ENCODE results near the gene DOCK2.

The DOCK2 gene

GRCh38 chr5:169905017-169905416, 267.9 kb downstream of the DOCK2 start:
- no peak for DNase-seq (ENCODE audit: low spot score)

GRCh38 chr5:169906745-169907649, 269.9 kb downstream of the DOCK2 start:
- no peak for DNase-seq (ENCODE audit: low spot score)

DNA sequence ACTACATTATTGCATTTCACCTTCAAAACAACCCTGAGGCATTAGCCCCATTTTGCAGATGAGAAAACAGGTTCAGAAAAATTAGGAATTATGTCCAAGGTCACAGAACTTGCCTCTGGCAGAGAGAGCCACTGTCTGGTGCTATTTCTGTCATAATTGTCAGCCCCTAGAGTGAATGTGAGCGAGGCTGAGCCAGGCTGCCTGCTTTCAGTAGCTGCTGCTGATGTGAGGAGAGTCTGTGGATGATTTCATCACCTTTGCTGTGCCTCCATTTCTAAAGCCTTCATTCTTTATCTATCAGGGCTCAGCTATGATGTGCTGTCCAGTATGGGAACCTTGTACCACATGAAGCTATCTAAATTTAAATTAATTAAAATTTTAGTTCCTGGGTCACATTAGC, 271.8 kb downstream of the DOCK2 start:
- DNase-seq (ENCODE audit: low spot score): no peak

GRCh38 chr5:169909945-169910344, 272.9 kb downstream of the DOCK2 start:
- no peak for DNase-seq (ENCODE audit: low spot score)

DNA sequence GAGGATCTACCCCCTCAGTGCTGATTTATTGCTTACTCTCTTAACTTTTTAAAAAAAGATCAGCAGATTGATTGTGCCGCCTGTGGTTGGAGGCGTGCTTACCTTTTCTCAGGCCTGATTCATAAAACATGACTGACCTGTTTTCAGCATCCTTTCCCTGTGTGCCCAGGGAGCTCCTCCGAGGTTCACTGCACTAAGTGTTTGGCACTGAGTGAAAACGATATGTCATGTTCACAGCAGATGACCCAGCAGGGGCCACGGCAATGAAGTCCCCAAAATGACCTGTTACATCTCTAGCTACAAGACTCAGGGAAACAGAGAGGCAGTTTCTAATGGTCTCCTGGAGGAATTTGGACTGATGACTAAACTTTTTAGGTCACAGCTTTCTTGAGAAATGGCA, 273.3 kb downstream of the DOCK2 start:
- no peak for DNase-seq (ENCODE audit: low spot score)

GRCh38 chr5:169911448-169912212, 274.6 kb downstream of the DOCK2 start:
- no peak for DNase-seq (ENCODE audit: low spot score)

DNA sequence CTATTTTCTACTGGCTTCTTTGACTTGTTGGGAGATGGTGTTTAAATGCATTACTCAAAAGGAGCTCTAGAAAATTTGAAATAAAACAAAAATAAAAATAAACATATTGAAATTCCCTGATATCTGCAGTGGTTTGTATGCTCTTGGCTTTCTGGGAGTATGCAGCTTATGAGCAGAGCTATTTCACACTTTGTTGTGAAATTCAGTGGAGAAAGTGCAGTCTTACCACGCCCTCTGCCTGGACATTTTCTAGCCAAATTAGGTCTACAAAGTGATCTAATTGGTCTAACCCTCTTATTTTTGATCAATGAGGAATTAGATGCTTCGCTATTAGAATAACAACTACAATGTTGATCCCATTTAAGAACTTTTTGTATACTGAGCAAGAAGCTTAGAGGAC, 276.4 kb downstream of the DOCK2 start:
- DNase-seq (ENCODE audit: low spot score): no peak

- peak; percentile 60 for DNase-seq (ENCODE audit: low spot score)
Measured at GRCh38 chr5:169914766-169915165, 277.7 kb downstream of the DOCK2 start.

- no peak for DNase-seq (ENCODE audit: low spot score)
Measured at GRCh38 chr5:169917500-169917899, 280.4 kb downstream of the DOCK2 start.

- no peak for DNase-seq (ENCODE audit: low spot score)
Measured at GRCh38 chr5:169918228-169918627, 281.2 kb downstream of the DOCK2 start.

- DNase-seq (ENCODE audit: low spot score): no peak
Measured at GRCh38 chr5:169920474-169920873, 283.4 kb downstream of the DOCK2 start.

DNA sequence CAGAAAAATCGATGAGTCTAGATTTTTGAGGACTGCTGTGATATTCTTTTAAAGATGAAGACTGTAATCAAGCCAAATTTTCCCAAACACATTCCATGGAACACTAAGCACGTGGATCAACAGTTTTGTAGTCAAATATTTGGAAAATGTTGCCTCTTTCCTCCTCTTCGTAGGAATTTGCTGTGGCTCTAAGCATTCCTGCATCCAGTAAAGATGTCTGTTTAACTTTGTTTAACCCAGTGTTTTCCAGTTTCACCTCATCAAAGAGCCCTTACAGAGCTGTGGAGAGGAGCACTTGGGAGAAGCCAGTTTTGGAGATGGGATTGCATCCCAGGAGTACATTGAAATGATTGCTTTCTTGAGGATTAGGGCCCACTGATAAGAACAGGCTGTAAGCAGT, 284.3 kb downstream of the DOCK2 start:
- no peak for DNase-seq (ENCODE audit: low spot score)

DNA sequence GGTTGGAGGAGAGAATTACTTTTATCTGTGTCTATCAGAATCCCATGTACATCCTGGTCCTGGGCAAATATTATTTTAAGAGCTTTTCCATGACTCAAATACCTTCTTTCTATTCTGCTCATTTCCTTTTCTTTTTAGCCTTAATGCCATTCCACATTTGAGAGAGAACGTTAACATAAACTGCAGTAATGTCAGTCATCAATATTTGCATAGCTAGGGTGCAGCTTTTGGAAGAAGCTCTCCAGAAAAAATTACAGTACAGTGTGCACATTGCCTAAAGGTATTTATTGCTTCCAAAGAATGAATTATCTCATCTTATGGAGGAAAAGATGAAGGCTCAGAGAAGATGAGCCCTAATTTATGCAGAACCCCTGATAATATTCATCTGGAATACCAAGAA, 284.9 kb downstream of the DOCK2 start:
- no peak for DNase-seq (ENCODE audit: low spot score)

DNA sequence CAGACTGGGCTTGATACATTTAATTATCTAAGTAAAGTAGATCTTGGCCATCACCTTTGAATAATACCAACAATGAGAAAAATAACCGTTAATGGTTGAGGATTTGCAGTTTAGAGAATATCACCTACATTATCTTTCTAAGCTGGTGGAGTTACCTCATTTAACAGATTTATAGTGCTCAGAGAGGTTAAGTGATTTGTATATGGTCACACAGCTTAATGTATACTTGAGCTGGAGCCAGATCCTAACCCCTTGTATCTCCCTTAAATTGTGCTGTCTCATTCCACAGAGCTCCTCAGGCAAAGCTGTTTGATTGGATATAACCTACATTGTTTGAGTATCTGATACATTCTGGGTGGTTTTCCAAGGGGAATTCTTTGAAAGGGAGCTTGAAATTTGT, 285.4 kb downstream of the DOCK2 start:
- no peak for DNase-seq (ENCODE audit: low spot score)

DNA sequence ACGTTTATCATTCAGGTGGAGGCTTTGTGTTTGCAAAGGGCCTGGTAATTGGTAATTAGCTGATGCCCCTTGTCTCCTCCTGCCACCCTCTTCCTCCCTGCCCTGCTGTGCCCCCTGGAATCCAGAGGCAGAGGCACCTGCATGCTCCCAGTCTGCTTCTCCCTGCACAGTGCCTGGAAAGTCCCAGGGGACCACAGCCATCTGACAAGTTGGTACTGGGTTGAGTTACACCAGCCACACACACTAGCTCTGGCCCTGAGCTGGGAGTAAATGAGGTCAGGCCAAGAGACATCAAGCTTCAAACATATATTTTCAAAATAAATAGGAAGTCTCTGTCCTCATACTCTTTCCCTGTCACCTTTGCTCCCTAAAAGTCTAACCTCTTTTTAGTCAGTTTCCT, 286.9 kb downstream of the DOCK2 start:
- DNase-seq (ENCODE audit: low spot score): no peak

DNA sequence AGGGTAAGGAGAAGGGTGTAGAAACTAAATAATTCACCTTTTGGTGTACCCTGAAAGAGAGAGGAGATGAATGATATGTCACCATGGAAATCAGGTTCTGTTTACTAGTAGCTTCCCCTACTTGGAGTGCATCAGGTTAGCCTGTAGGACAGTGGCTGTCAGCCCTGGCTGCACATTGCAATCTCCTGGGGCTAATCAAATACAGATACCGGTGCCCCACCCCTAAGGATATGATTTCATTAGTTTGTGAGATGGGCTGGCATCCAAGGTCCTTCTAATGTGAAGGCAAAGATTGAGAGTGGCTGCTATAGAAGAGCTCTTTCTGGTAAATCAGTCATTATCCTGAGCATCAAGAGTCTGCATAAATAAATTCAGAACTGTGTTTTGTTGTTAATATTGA, 296.1 kb downstream of the DOCK2 start:
- DNase-seq (ENCODE audit: low spot score): no peak

DNA sequence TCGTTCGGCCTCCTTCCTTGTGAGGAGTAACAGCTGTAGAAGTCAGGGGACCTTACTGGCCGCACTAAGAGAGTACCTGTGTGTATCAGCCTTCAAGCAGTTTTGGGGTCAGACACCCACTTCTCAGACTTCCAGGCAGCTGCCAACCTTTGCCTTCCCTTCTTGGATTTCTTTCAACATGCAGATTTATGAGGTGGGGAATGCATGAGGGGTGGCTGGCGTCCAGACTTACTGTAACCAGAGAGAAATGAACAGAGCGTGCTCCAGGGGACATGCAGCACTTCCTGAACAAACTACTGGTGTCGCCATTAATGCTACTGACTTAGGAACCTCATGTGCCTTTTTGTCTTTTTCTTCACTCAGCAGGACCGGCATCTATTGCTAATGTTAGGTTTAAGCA, 296.5 kb downstream of the DOCK2 start:
- DNase-seq (ENCODE audit: low spot score): no peak

DNA sequence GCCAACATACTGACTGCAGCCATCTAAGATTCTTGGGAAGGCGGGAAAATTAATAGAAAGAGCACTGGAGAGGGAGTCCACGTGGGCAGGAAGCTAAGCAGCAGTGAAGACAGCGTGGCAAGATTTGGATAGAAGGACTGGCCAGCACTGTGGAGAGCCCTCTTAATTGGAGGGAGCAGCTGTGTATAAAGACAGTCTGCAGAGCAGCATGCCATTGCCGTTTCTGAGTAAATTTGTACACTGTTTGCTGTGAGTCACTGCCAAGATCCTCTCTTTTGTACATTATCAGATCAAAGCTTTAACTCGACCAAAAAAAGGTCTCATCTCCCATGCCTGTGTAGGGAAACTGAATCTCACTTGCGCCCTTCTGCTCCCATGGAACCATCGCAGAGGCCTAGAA, 297.9 kb downstream of the DOCK2 start:
- DNase-seq (ENCODE audit: low spot score): no peak

GRCh38 chr5:169935762-169936161, 298.7 kb downstream of the DOCK2 start:
- no peak for DNase-seq (ENCODE audit: low spot score)

GRCh38 chr5:169938439-169938838, 301.4 kb downstream of the DOCK2 start:
- no peak for DNase-seq (ENCODE audit: low spot score)

DNA sequence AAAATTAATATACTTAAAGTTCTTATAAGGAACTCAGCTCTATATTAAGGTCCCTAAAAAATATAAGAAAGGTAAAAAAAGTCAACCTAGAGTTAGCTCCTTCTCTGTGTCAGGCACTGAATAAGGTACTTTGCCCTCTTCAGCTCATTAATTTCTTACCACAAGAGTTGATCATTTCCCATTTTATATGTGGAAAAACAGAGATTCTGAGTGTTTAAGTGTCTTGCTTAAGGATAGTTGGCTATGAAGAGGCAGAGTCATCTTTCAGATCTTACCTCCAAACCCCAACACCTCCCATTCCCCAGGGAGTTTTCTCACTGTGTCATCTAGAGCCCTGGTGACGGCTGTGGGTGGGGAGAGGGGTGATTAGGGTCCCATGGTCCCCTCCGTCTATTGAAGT, 302.7 kb downstream of the DOCK2 start:
- DNase-seq (ENCODE audit: low spot score): no peak

GRCh38 chr5:169941542-169941941, 304.5 kb downstream of the DOCK2 start:
- no peak for DNase-seq (ENCODE audit: low spot score)

- DNase-seq (ENCODE audit: low spot score): no peak
Measured at GRCh38 chr5:169942181-169942580, 305.1 kb downstream of the DOCK2 start.
